HepG2 (cell line): Measurements from ENCODE around the gene RCAN2. TPM values are rescaled to one million over a fixed set of nuclear protein-coding genes. Genes with fewer than 3 reads are reported as not detected.

ENCODE experiments used
- ATAC-seq: fragments of 200-7000 bp; cut with Tn5 transposase; 3 replicates; pipeline ENCODE4 v1.9.1; 2020; ENCODE audit warnings: mild to moderate bottlenecking, moderate library complexity
- BruUV-seq: library from RNA; stranded (reverse); fragments of 400-500 nt; replicated peaks from 2 replicates; lab custom pipeline; 2021; lab: Mats Ljungman, UMichigan
- CTCF ChIA-PET: fragments of 300-600 bp; formaldehyde crosslinking; extraction: SDS; loops from one replicate; lab custom pipeline; 2021; ENCODE audit warnings: low total read pairs, inconsistent platforms, low intra/inter-chr PET ratio; lab: Yijun Ruan, JAX
- POLR2A ChIA-PET: fragments of 350-600 bp; sonication (Branson Sonifier 250); formaldehyde crosslinking; loops from one replicate; lab custom pipeline; 2020; ENCODE audit warnings: antibody characterized with exemption, inconsistent platforms; lab: Yijun Ruan, JAX
- DNase-seq: peaks from one replicate; pipeline ENCODE4 v3.0.0-alpha.2; 2015; ENCODE audit warnings: low spot score
- FAIRE-seq: peaks from 3 replicates; lab custom pipeline; 2011; peaks lifted over from hg19 to GRCh38; lab: Jason Lieb, UNC
- H2AFZ ChIP-seq: one replicate; pipeline ENCODE4 v1.6.1; 2011; ENCODE audit warnings: low read length, inconsistent platforms
- H3K27ac ChIP-seq: fragments of 300-600 bp; 3 replicates; pipeline ENCODE4 v1.8.0; 2011; ENCODE audit warnings: mixed run types, mild to moderate bottlenecking, mixed read lengths, low read length, inconsistent platforms; ENCODE audit not compliant: insufficient read depth; ENCODE audit errors: extremely low read length
- H3K27me3 ChIP-seq, 2 experiments: fragments of 200-600 bp in 1 of 2; 2 replicates in 1 of 2; 3 replicates in 1 of 2; pipeline versions ENCODE4 v1.6.0 to v1.8.0; 2011; ENCODE audit warnings: low read length in 2 of 2, mild to moderate bottlenecking in 2 of 2, moderate library complexity in 2 of 2, inconsistent platforms in 1 of 2; ENCODE audit not compliant: insufficient read depth in 2 of 2, control insufficient read depth in 1 of 2
- H3K36me3 ChIP-seq, 2 experiments: fragments of 200-600 bp in 1 of 2; replicated peaks in 1 of 2; 2 replicates in 1 of 2; 3 replicates in 1 of 2; pipeline versions ENCODE4 v1.5.1 to v1.8.0; 2011; ENCODE audit warnings: low read length in 2 of 2, inconsistent platforms in 1 of 2; ENCODE audit not compliant: insufficient read depth in 2 of 2, control insufficient read depth in 1 of 2
- H3K4me1 ChIP-seq: 2 replicates; pipeline ENCODE4 v1.5.1; 2012; ENCODE audit warnings: low read length, inconsistent platforms; ENCODE audit not compliant: insufficient read depth
- H3K4me2 ChIP-seq: 2 replicates; pipeline ENCODE4 v1.6.0; 2011; ENCODE audit warnings: low read depth, low read length, inconsistent platforms
- H3K4me3 ChIP-seq, 3 experiments: fragments of 200-600 bp in 1 of 3; sonication (generic), shearing (Covaris generic) in 1 of 3; replicated peaks in 1 of 3; 2 replicates each; pipeline ENCODE4 v1.5.1; 2011 to 2016; ENCODE audit warnings: low read length in 3 of 3, inconsistent platforms in 2 of 3, low read depth in 2 of 3, mild to moderate bottlenecking in 2 of 3, control low read depth in 1 of 3, mixed read lengths in 1 of 3; ENCODE audit not compliant: insufficient read depth in 1 of 3
- H3K79me2 ChIP-seq: one replicate; pipeline ENCODE4 v1.6.1; 2011; ENCODE audit warnings: low read length, inconsistent platforms; ENCODE audit not compliant: insufficient read depth
- H3K9ac ChIP-seq: 2 replicates; pipeline ENCODE4 v1.6.0; 2011; ENCODE audit warnings: mild to moderate bottlenecking, low read depth, low read length, inconsistent platforms; ENCODE audit not compliant: insufficient read depth
- H3K9me3 ChIP-seq: 2 replicates; pipeline ENCODE4 v1.5.1; 2012; ENCODE audit warnings: mild to moderate bottlenecking, low read length
- H4K20me1 ChIP-seq: 2 replicates; pipeline ENCODE4 v1.6.0; 2011; ENCODE audit warnings: inconsistent platforms, mild to moderate bottlenecking, low read length, moderate library complexity; ENCODE audit not compliant: insufficient read depth
- ATF7-NPFF ChIP-seq: sonication (generic); formaldehyde crosslinking; IDR thresholded peaks from 2 replicates; pipeline ENCODE4 v1.8.1; 2023; ENCODE audit warnings: mild to moderate bottlenecking, low read depth, missing genetic modification reagents, moderate library complexity
- CCDC6 ChIP-seq: sonication (generic); formaldehyde crosslinking; IDR thresholded peaks from 2 replicates; pipeline ENCODE4 v1.8.1; 2022; ENCODE audit warnings: mild to moderate bottlenecking, missing genetic modification reagents, moderate library complexity
- EEA1 ChIP-seq: sonication (generic); formaldehyde crosslinking; IDR thresholded peaks from 2 replicates; pipeline ENCODE4 v1.5.1; 2020; ENCODE audit warnings: mild to moderate bottlenecking, missing genetic modification reagents, borderline replicate concordance
- LCORL ChIP-seq, 2 experiments: fragments of 450-650 bp in 1 of 2; sonication (generic) in 1 of 2; formaldehyde crosslinking in 1 of 2; IDR thresholded peaks; 2 replicates each; pipeline versions ENCODE4 v1.5.0 to v1.6.1; 2017 to 2020; ENCODE audit warnings: antibody characterized with exemption in 1 of 2, missing genetic modification reagents in 1 of 2
- NFE2L2 ChIP-seq: fragments of 150-350 bp; IDR thresholded peaks from 2 replicates; pipeline ENCODE4 v1.6.1; 2014; ENCODE audit warnings: low read length
- SMARCE1 ChIP-seq: fragments of 450-650 bp; IDR thresholded peaks from 2 replicates; pipeline ENCODE4 v1.6.1; 2017; ENCODE audit warnings: borderline replicate concordance
- TARDBP ChIP-seq: sonication (generic); formaldehyde crosslinking; IDR thresholded peaks from 2 replicates; pipeline ENCODE4 v1.8.0; 2022; ENCODE audit warnings: mild to moderate bottlenecking, missing genetic modification reagents
- TCF12 ChIP-seq, 2 experiments: fragments of 450-650 bp in 1 of 2; sonication (generic) in 1 of 2; formaldehyde crosslinking in 1 of 2; IDR thresholded peaks; 2 replicates each; pipeline versions ENCODE4 v1.6.1 to v1.8.0; 2017 to 2022; ENCODE audit warnings: antibody characterized with exemption in 1 of 2, mild to moderate bottlenecking in 1 of 2, missing genetic modification reagents in 1 of 2, moderate library complexity in 1 of 2
- TFDP1 ChIP-seq: IDR thresholded peaks from 2 replicates; pipeline ENCODE4 v1.6.1; 2016; ENCODE audit warnings: missing compliant biosample characterization, missing genetic modification reagents, borderline replicate concordance
- TFDP2 ChIP-seq: sonication (generic); formaldehyde crosslinking; IDR thresholded peaks from 2 replicates; pipeline ENCODE4 v1.4.0; 2020; ENCODE audit warnings: missing genetic modification reagents
- TOPORS ChIP-seq: sonication (generic); formaldehyde crosslinking; IDR thresholded peaks from 2 replicates; pipeline ENCODE4 v1.8.0; 2023; ENCODE audit warnings: mild to moderate bottlenecking, missing genetic modification reagents
- ZBTB7B ChIP-seq: sonication (generic); formaldehyde crosslinking; IDR thresholded peaks from 2 replicates; pipeline ENCODE4 v1.4.0; 2020; ENCODE audit warnings: missing genetic modification reagents
- ZFP41 ChIP-seq: sonication (generic); formaldehyde crosslinking; IDR thresholded peaks from 2 replicates; pipeline ENCODE4 v1.4.0; 2020; ENCODE audit warnings: mild to moderate bottlenecking, missing genetic modification reagents, borderline replicate concordance
- ZNF224 ChIP-seq: sonication (generic); formaldehyde crosslinking; IDR thresholded peaks from 2 replicates; pipeline ENCODE4 v1.5.0; 2020; ENCODE audit warnings: mild to moderate bottlenecking, missing genetic modification reagents
- ZNF329 ChIP-seq: sonication (generic); formaldehyde crosslinking; IDR thresholded peaks from 2 replicates; pipeline ENCODE4 v1.9.0; 2021; ENCODE audit warnings: low read depth, mild to moderate bottlenecking, missing genetic modification reagents
- ZNF33B ChIP-seq: sonication (generic); formaldehyde crosslinking; IDR thresholded peaks from 2 replicates; pipeline ENCODE4 v1.5.1; 2020; ENCODE audit warnings: mild to moderate bottlenecking, missing genetic modification reagents
- ZNF577 ChIP-seq: sonication (generic); formaldehyde crosslinking; IDR thresholded peaks from 2 replicates; pipeline ENCODE4 v1.4.0; 2020; ENCODE audit warnings: mild to moderate bottlenecking, low read depth, missing genetic modification reagents, borderline replicate concordance
- ZNF674 ChIP-seq: sonication (generic); formaldehyde crosslinking; IDR thresholded peaks from 2 replicates; pipeline ENCODE4 v1.5.0; 2020; ENCODE audit warnings: low read depth, mild to moderate bottlenecking, missing genetic modification reagents
- ZNF816 ChIP-seq: sonication (generic); formaldehyde crosslinking; IDR thresholded peaks from 2 replicates; pipeline ENCODE4 v1.8.0; 2022; ENCODE audit warnings: missing genetic modification reagents, mild to moderate bottlenecking, borderline replicate concordance
- in situ Hi-C: cut with HindIII; loops from 2 replicates; pipeline ENCODE4 v1.10.0; 2017; ENCODE audit warnings: low pct_unique_long_range_greater_than_20kb; ENCODE audit not compliant: extremely low pct_ligation_motif_present
- intact Hi-C: fragments of 100-400 bp; cut with micrococcal nuclease; formaldehyde crosslinking; loops from one replicate; pipeline ENCODE4 v1.10.0; 2022; ENCODE audit not compliant: unreplicated experiment
- polyA plus RNA-seq, 8 experiments: library from polyadenylated mRNA; depleted of rRNA in 3 of 8; stranded (reverse) in 7 of 8; unstranded in 1 of 8; fragments of >200 nt; fragmentation: Illumina TruSeq in 4 of 8; extraction: Trizol in 4 of 8; gene quantifications; 2 replicates each; pipeline versions ENCODE4 v1.2.1 to v1.2.3, GENCODE V29; 2011 to 2016; ENCODE audit warnings: low read depth in 4 of 8, missing spikeins in 1 of 8, mixed read lengths in 1 of 8; ENCODE audit not compliant: insufficient read depth in 1 of 8
- total RNA-seq, 5 experiments: library from RNA; depleted of rRNA; stranded (reverse); fragments of >200 nt; fragmentation: Illumina TruSeq; extraction: Trizol; gene quantifications; 2 replicates each; pipeline ENCODE4 v1.2.3, GENCODE V29; 2016; ENCODE audit warnings: low read depth in 1 of 5

The RCAN2 gene
- total and polyA plus RNA-seq, 2 of the 13 experiments (the other 11 are each of a cell fraction or from before 2014, with no cell fraction given) = not detected

GRCh38 chr6:46208303-46208702 lies 282.9 kb downstream of the RCAN2 start:
- ATAC-seq (no peak), DNase-seq (no peak), FAIRE-seq (no peak)
- no peak overlapping the region for H3K4me2 ChIP-seq
- no peak overlapping the region for H3K9ac ChIP-seq
- POLR2A ChIA-PET = no interaction called here
- H3K27me3 ChIP-seq = no peaks in the 10 kb centered on the region; a peak in 1 of 5 replicates
- H3K79me2 ChIP-seq = no peaks in the 10 kb centered on the region
- intact Hi-C loops (no loop called here), in situ Hi-C loops (loop anchor here (25.0 kb wide), 1 partner anchor 779 kb away; no protein-coding TSS in a partner anchor)
- BruUV-seq = no TSS peak
- H3K9me3 ChIP-seq = no peaks in the 10 kb centered on the region
- CTCF ChIA-PET = no interaction called here
- TF ChIP-seq ZNF816 (CRISPR knock-in tag) = no peak
- TF ChIP-seq CCDC6 = no peak
- no peak for TF ChIP-seq EEA1 (CRISPR knock-in tag)
- no peak for TF ChIP-seq ZNF224 (CRISPR knock-in tag)
- TF ChIP-seq ATF7-NPFF (CRISPR knock-in tag) = no peak
- no peak for TF ChIP-seq TFDP1 (CRISPR knock-in tag)
- no peak for TF ChIP-seq SMARCE1
- TF ChIP-seq TARDBP = no peak
- TF ChIP-seq ZNF577 (CRISPR knock-in tag) = no peak
- no peak for TF ChIP-seq ZNF33B (CRISPR knock-in tag)
- TF ChIP-seq ZNF329 = no peak
- TF ChIP-seq ZNF674 (CRISPR knock-in tag) = no peak
- TF ChIP-seq NFE2L2 = no peak
- TF ChIP-seq LCORL (IDR thresholded peaks at IDR 0.05) = no peak
- no peak for TF ChIP-seq LCORL (CRISPR knock-in tag; IDR thresholded peaks at IDR 0.05)
- TF ChIP-seq TCF12 (IDR thresholded peaks at IDR 0.05) = no peak
- no peak for TF ChIP-seq TCF12 (CRISPR knock-in tag; IDR thresholded peaks at IDR 0.05)
- TF ChIP-seq TFDP2 (CRISPR knock-in tag) = no peak
- TF ChIP-seq TOPORS (CRISPR knock-in tag) = no peak
- no peak for TF ChIP-seq ZFP41
- TF ChIP-seq ZBTB7B (CRISPR knock-in tag) = no peak
- H3K4me3 ChIP-seq = no peak overlapping the region
- H3K36me3 ChIP-seq = no peaks in the 10 kb centered on the region
- no peak overlapping the region for H3K27ac ChIP-seq
- no peaks in the 10 kb centered on the region for H4K20me1 ChIP-seq
- no peak overlapping the region for H2AFZ ChIP-seq
- no peaks in the 10 kb centered on the region for H3K4me1 ChIP-seq
